Esophagus squamous epithelium (tissue), 5 donors: ENCODE measurements around the gene THOC5. TPM values are rescaled to one million over a fixed set of nuclear protein-coding genes. Genes with fewer than 3 reads are reported as not detected.

Experiments used
- DNase-seq: peaks from one replicate; lab custom pipeline; 2025; lab: John Stamatoyannopoulos, UW
- H3K27ac ChIP-seq, 4 donors: fragments of 200-600 bp; sonication (generic); one replicate each; pipeline ENCODE4 v1.5.1; 2016 to 2019; ENCODE audit warnings: mild to moderate bottlenecking in 1 of 4
- H3K27me3 ChIP-seq, 4 donors: fragments of 200-600 bp; sonication (generic); 1 replicate in 3 of 4; 2 replicates in 1 of 4; pipeline versions ENCODE4 v1.5.1 to v1.6.0; 2017 to 2021; ENCODE audit warnings: antibody characterized with exemption in 1 of 4
- H3K36me3 ChIP-seq, 3 donors: fragments of 200-600 bp; sonication (generic); one replicate each; pipeline ENCODE4 v1.5.1; 2016 to 2019
- H3K4me1 ChIP-seq, 3 donors: fragments of 200-600 bp; sonication (generic); one replicate each; pipeline ENCODE4 v1.5.1; 2017 to 2019
- H3K4me3 ChIP-seq, 4 donors: fragments of 200-600 bp; sonication (generic); 1 replicate in 3 of 4; 2 replicates in 1 of 4; pipeline ENCODE4 v1.5.1; 2016 to 2019; ENCODE audit warnings: mild to moderate bottlenecking in 2 of 4, moderate library complexity in 1 of 4
- H3K9me3 ChIP-seq, 3 donors: fragments of 200-600 bp; sonication (generic); one replicate each; pipeline ENCODE4 v1.5.1; 2016 to 2019
- POLR2A ChIP-seq, 4 donors: fragments of 450-650 bp; IDR thresholded peaks; one replicate each; pipeline ENCODE4 v1.6.1; 2017; ENCODE audit warnings: antibody characterized with exemption in 4 of 4, mild to moderate bottlenecking in 4 of 4, moderate library complexity in 3 of 4
- WGBS, 2 donors: methylation state at CpG; one replicate each; pipeline ENCODE4 v1.1.5; 2018; 5-methylcytosine and 5-hydroxymethylcytosine counted together
- intact Hi-C: fragments of 100-400 bp; cut with DNase I; formaldehyde crosslinking; loops from one replicate; pipeline ENCODE4 v1.15.0; 2022
- total RNA-seq, 4 donors: library from RNA; depleted of rRNA; stranded (reverse); fragments of >200 nt; gene quantifications; one replicate each; pipeline ENCODE4 v1.1.0, GENCODE V29; 2016
- TF ChIP-seq, protein P1 (sequence below), 6 experiments: fragments of 450-650 bp in 4 of 6; fragments of 200-600 bp in 2 of 6; sonication (generic) in 2 of 6; IDR thresholded peaks; one replicate each; pipeline ENCODE4 v1.5.1; 2016 to 2019; ENCODE audit warnings: antibody characterized with exemption in 6 of 6, mild to moderate bottlenecking in 4 of 6, moderate library complexity in 4 of 6
- donor health status: DM: yes; HTN: yes; CAD: no.

THOC5 gene
- total RNA-seq, 4 donors from 2014 or later = 17.5 to 32.0 (median 25.6) TPM

DNA sequence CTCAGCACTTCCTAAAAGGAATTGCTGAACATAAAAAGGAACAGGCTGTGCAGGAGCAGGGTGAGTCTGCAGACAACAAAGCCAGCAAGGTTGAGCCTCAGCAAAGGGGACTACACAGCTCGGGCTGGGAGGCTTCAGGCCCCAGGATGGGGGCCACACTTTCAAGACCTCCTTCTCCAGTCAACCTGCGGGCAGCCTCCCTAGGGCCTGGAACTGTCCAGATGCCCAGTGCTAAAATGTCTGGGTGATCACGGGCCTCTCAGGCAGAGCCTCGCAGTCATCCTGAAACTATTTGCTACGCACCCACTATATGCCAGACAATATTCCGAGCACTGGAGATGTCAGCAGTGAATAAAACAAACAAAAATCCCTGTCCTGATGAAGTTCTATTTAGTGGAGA is 77.4 kb downstream of the THOC5 start:
- no peak overlapping the region for H3K4me3 ChIP-seq
- no peak for TF ChIP-seq POLR2A (IDR thresholded peaks at IDR 0.05)
- WGBS, 2 donors = 47 to 60% methylated on average over 5 to 6 of the region's 6 CpGs
- peaks cover 7 to 95% (median 14%) of the 10 kb centered on the region in 4 donors for H3K27me3 ChIP-seq
- H3K27ac ChIP-seq = no peak overlapping the region
- intact Hi-C loops = no loop called here
- peaks cover 0 to 26% (median 10%) of the 10 kb centered on the region in 3 donors for H3K4me1 ChIP-seq
- H3K9me3 ChIP-seq = no peaks in the 10 kb centered on the region
- H3K36me3 ChIP-seq = no peaks in the 10 kb centered on the region
- DNase-seq = no peak

DNA sequence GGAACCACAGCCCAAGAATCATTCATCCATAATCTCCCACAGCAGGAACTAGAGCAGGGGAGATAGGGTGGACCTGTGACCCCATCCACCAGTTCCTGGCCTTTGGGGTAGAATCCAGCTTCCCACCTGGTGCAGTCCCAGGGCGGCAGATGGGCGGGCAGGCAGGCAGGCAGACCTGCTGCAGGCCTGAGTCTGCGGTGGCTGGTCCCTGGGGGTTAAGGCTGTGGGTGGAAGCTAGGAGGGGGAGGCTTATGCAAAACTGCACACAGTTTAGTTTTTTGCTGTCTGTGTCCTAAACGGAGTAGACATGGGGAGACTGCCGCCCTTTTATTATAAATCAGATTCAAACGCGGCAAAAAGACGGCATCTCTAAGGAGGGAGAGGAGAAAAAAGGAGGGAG is 78.0 kb downstream of the THOC5 start:
- H3K27me3 ChIP-seq = peaks cover 6 to 95% (median 10%) of the 10 kb centered on the region in 4 donors

DNA sequence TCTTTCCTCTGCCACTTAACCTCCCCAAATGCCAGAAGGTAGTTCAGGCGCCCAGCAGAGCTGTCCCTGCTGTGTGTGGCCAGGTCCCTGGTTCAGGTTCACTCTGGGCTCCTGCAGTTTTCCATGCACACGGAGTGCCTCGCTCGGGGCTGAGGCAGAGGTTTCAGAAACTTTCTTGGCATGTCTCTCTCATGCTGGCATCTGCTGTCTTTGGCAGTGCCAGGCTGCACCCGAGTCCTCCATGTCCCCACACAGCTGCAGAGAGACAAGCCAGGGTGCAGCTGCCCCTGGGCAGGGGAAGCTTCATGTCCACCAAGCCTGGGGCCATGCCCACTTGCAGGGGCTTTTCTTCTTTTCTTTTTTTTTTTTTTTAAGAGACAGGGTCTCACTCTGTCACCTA is 80.6 kb downstream of the THOC5 start:
- peaks cover 0 to 84% (median 0%) of the 10 kb centered on the region in 4 donors for H3K27me3 ChIP-seq

More for the DNA sequence above, 78.0 kb downstream of the THOC5 start:
- TF ChIP-seq, protein P1, sequence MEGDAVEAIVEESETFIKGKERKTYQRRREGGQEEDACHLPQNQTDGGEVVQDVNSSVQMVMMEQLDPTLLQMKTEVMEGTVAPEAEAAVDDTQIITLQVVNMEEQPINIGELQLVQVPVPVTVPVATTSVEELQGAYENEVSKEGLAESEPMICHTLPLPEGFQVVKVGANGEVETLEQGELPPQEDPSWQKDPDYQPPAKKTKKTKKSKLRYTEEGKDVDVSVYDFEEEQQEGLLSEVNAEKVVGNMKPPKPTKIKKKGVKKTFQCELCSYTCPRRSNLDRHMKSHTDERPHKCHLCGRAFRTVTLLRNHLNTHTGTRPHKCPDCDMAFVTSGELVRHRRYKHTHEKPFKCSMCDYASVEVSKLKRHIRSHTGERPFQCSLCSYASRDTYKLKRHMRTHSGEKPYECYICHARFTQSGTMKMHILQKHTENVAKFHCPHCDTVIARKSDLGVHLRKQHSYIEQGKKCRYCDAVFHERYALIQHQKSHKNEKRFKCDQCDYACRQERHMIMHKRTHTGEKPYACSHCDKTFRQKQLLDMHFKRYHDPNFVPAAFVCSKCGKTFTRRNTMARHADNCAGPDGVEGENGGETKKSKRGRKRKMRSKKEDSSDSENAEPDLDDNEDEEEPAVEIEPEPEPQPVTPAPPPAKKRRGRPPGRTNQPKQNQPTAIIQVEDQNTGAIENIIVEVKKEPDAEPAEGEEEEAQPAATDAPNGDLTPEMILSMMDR (IDR thresholded peaks at IDR 0.05) = no peak
- no peak for TF ChIP-seq POLR2A (IDR thresholded peaks at IDR 0.05)
- Histone ChIP-seq H3K9me3 (no peaks in the 10 kb centered on the region), H3K36me3 (no peaks in the 10 kb centered on the region), H3K4me3 (no peak overlapping the region), H3K4me1 (peaks cover 2 to 22% (median 8%) of the 10 kb centered on the region in 3 donors), H3K27ac (no peak overlapping the region)
- 83 to 92% methylated on average over 5 to 8 of the region's 8 CpGs for WGBS, 2 donors
- no peak for DNase-seq
- intact Hi-C loops = no loop called here

DNA sequence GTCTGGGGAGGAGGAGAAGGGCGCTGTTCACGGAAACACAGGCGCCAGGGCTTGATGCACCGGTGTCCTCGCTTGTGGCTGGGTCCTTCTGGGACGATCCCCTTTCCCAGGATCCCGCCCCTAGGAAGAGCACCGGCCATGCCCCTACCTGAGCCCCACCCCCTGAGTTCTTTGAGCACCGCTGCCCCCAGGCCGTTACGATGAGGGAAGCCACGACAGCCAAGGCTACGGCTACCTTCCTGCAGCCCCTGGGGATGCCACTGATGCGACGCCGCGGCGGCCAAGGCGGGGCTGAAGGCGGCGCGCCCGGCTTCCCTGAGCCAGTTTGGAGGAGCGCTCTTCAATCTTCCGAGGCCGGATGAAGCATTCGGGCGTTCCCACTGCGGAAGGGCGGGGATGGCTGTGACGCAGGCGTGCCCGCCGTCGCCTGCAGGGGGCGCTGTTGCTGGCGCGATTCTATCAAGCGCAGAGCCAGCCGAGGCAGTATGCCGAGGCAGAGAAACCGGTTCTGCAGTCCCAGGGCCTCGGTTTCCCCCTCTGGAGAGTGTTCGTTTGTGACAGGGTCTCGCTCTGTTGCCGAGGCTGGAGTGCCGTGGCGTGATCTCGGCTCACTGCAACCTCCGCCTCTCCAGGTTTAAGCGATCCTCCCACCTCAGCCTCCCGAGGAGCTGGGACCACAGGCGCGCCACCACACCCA is 83.2 kb downstream of the THOC5 start:
- H3K4me3 ChIP-seq = peak overlapping the region; percentile 13 to 63 (median 22)
- peaks cover 0 to 64% (median 0%) of the 10 kb centered on the region in 4 donors for H3K27me3 ChIP-seq
- no peak for DNase-seq
- H3K4me1 ChIP-seq = peaks cover 6 to 12% (median 9%) of the 10 kb centered on the region in 3 donors
- no peak overlapping the region for H3K27ac ChIP-seq
- no peaks in the 10 kb centered on the region for H3K9me3 ChIP-seq
- TF ChIP-seq, protein P1 (IDR thresholded peaks at IDR 0.05) = peak; percentile 75 to 94 (median 83)
- no peak for TF ChIP-seq POLR2A (IDR thresholded peaks at IDR 0.05)
- 39 to 42% methylated on average over 12 to 18 of the region's 54 CpGs for WGBS, 2 donors
- intact Hi-C loops = no loop called here
- H3K36me3 ChIP-seq = no peaks in the 10 kb centered on the region

More for the DNA sequence above, 80.6 kb downstream of the THOC5 start:
- Histone ChIP-seq H3K4me1 (peaks cover 6 to 13% (median 9%) of the 10 kb centered on the region in 3 donors), H3K4me3 (no peak overlapping the region), H3K9me3 (no peaks in the 10 kb centered on the region), H3K27ac (no peak overlapping the region), H3K36me3 (no peaks in the 10 kb centered on the region)
- TF ChIP-seq, protein P1 (IDR thresholded peaks at IDR 0.05) = no peak
- TF ChIP-seq POLR2A (IDR thresholded peaks at IDR 0.05) = no peak
- WGBS, 2 donors = 38 to 55% methylated on average over 2 to 5 of the region's 5 CpGs
- no peak for DNase-seq
- intact Hi-C loops = no loop called here

DNA sequence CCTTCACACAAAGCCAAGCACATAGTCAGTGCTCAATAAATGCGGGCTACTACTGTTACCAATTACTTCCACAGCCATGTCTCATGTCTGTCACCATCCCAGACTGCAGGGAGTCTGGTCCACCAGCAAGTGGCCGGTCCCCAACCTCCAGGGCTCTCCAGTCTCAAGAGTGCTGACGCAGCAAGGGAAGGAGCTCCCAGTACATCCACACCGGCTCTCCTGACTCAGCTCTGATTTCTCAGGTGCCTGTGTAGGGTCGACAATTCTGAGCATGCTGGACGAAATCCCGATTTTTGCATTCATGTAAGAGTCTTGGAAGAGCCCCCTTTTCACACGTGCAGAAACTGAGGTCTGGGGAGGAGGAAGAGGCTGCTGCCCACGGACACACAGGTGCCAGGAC is 83.8 kb downstream of the THOC5 start:
- peaks cover 0 to 59% (median 0%) of the 10 kb centered on the region in 4 donors for H3K27me3 ChIP-seq
- H3K9me3 ChIP-seq = no peaks in the 10 kb centered on the region
- H3K4me1 ChIP-seq = peaks cover 6 to 12% (median 9%) of the 10 kb centered on the region in 3 donors
- 46 to 92% methylated on average over 3 to 7 of the region's 9 CpGs for WGBS, 2 donors
- no peak overlapping the region for H3K27ac ChIP-seq
- peak overlapping the region in 2 of 4 donors; percentile 23 to 63 for H3K4me3 ChIP-seq
- intact Hi-C loops = no loop called here
- TF ChIP-seq, protein P1 (IDR thresholded peaks at IDR 0.05) = no peak
- no peak for TF ChIP-seq POLR2A (IDR thresholded peaks at IDR 0.05)
- no peak for DNase-seq
- H3K36me3 ChIP-seq = no peaks in the 10 kb centered on the region
